Mesendoderm (in vitro differentiated cells): Measurements from ENCODE around the gene NMT1.

Source experiments
- DNase-seq: peaks from one replicate; pipeline ENCODE4 v3.0.0; 2013
- H2AK5ac ChIP-seq: 2 replicates; pipeline ENCODE4 v1.6.1; 2013; ENCODE audit warnings: low read length, inconsistent platforms
- H2BK120ac ChIP-seq: 2 replicates; pipeline ENCODE4 v1.6.1; 2013; ENCODE audit warnings: low read depth, mild to moderate bottlenecking, low read length, moderate library complexity, mixed read lengths
- H2BK15ac ChIP-seq: replicated peaks from 2 replicates; pipeline ENCODE4 v1.6.1; 2013; ENCODE audit warnings: low read depth, mild to moderate bottlenecking, moderate library complexity
- H2BK5ac ChIP-seq: 2 replicates; pipeline ENCODE4 v1.6.1; 2013; ENCODE audit warnings: low read length, inconsistent platforms
- H3K18ac ChIP-seq: 2 replicates; pipeline ENCODE4 v1.6.1; 2013; ENCODE audit warnings: mild to moderate bottlenecking, low read length, mixed read lengths
- H3K23ac ChIP-seq: one replicate; pipeline ENCODE4 v1.6.1; 2013; ENCODE audit warnings: low read length
- H3K27ac ChIP-seq: 2 replicates; pipeline ENCODE4 v1.5.1; 2013; ENCODE audit warnings: low read depth, mild to moderate bottlenecking, inconsistent platforms, low read length, moderate library complexity
- H3K27me3 ChIP-seq: 2 replicates; pipeline ENCODE4 v1.6.1; 2013; ENCODE audit warnings: low read length, control low read depth, mild to moderate bottlenecking, inconsistent platforms; ENCODE audit not compliant: insufficient read depth, poor library complexity
- H3K36me3 ChIP-seq: 2 replicates; pipeline ENCODE4 v1.6.1; 2013; ENCODE audit warnings: low read length, inconsistent platforms; ENCODE audit not compliant: control insufficient read depth, insufficient read depth
- H3K4ac ChIP-seq: one replicate; pipeline ENCODE4 v1.6.1; 2013; ENCODE audit warnings: low read depth, mild to moderate bottlenecking, low read length, moderate library complexity
- H3K4me1 ChIP-seq: 2 replicates; pipeline ENCODE4 v1.6.1; 2013; ENCODE audit warnings: low read depth, low read length, inconsistent platforms; ENCODE audit not compliant: control insufficient read depth
- H3K4me2 ChIP-seq: 2 replicates; pipeline ENCODE4 v1.6.1; 2013; ENCODE audit warnings: low read length
- H3K4me3 ChIP-seq: 2 replicates; pipeline ENCODE4 v1.5.1; 2013; ENCODE audit warnings: mild to moderate bottlenecking, low read length
- H3K56ac ChIP-seq: one replicate; pipeline ENCODE4 v1.6.1; 2013; ENCODE audit warnings: low read length
- H3K79me1 ChIP-seq: 2 replicates; pipeline ENCODE4 v1.6.1; 2013; ENCODE audit warnings: low read length, inconsistent platforms
- H3K79me2 ChIP-seq: 2 replicates; pipeline ENCODE4 v1.6.1; 2013; ENCODE audit warnings: mild to moderate bottlenecking, low read length; ENCODE audit not compliant: control insufficient read depth, insufficient read depth
- H3K9ac ChIP-seq: 2 replicates; pipeline ENCODE4 v1.6.1; 2013; ENCODE audit warnings: low read length, inconsistent platforms
- H4K5ac ChIP-seq: one replicate; pipeline ENCODE4 v1.6.1; 2013; ENCODE audit warnings: low read length
- H4K8ac ChIP-seq: one replicate; pipeline ENCODE4 v1.6.1; 2013; ENCODE audit warnings: low read depth, mild to moderate bottlenecking, control low read depth, low read length, moderate library complexity
- WGBS: extraction: QIAGEN DNeasy Blood & Tissue Kit; methylation state at CpG from one replicate; pipeline ENCODE4 v1.1.7; 2013; ENCODE audit warnings: low lambda C conversion rate, missing lambda C conversion rate; ENCODE audit not compliant: insufficient coverage; ENCODE audit errors: extremely low coverage; 5-methylcytosine and 5-hydroxymethylcytosine counted together

NMT1 gene

DNA sequence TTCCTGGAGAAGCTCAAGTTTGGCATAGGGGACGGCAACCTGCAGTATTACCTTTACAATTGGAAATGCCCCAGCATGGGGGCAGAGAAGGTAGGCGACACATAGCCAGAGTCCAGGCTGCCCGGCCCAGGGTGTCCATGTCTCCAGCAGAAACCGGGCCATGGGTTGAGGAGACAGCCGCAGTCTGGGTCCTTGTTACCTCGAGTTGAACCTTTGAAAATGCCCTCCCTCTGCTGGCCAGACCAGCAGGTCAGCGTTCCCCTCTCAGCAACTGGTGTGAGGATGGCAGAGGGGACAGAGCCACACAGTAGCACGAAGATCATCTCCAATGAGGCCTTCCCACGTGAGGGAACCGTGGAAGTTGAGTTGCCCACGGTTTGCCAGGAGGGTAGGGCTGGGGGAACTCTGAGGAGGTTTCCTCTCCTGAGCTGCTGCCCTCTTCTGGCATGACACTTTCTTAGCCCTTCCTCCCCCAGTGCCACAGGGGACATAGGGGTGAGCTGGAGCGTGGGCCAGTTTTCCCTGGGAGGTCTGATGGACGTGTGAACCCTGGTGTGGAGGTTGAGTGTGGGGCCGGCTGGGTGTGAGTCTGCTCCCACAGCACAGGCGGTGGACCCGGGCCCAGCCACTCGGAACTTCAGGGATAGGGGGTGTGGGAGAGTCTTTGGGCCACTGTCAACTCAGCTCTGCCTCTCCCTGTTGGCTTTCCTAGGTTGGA is 43.9 kb downstream of the NMT1 start:
- no peak overlapping the region for H3K9ac ChIP-seq
- no peak overlapping the region for H2AK5ac ChIP-seq
- H3K4me2 ChIP-seq, result no peak overlapping the region
- H3K56ac ChIP-seq, result no peak overlapping the region
- no peak overlapping the region for H3K4me3 ChIP-seq
- no peak overlapping the region for H3K18ac ChIP-seq
- H2BK120ac ChIP-seq, result no peak overlapping the region
- peaks cover 27% of the 10 kb centered on the region for H3K36me3 ChIP-seq
- no peak overlapping the region for H4K8ac ChIP-seq
- H3K79me2 ChIP-seq, result no peaks in the 10 kb centered on the region
- WGBS, result no CpG with 5 or more reads among the region's 17 CpGs
- no peak overlapping the region for H3K4ac ChIP-seq
- no peaks in the 10 kb centered on the region for H3K27me3 ChIP-seq
- no peak overlapping the region for H3K23ac ChIP-seq
- no peaks in the 10 kb centered on the region for H3K4me1 ChIP-seq
- H4K5ac ChIP-seq, result no peak overlapping the region
- no peak for DNase-seq
- H3K27ac ChIP-seq, result no peak overlapping the region
- no peak overlapping the region for H2BK5ac ChIP-seq
- no peak overlapping the region for H2BK15ac ChIP-seq
- H3K79me1 ChIP-seq, result no peaks in the 10 kb centered on the region

DNA sequence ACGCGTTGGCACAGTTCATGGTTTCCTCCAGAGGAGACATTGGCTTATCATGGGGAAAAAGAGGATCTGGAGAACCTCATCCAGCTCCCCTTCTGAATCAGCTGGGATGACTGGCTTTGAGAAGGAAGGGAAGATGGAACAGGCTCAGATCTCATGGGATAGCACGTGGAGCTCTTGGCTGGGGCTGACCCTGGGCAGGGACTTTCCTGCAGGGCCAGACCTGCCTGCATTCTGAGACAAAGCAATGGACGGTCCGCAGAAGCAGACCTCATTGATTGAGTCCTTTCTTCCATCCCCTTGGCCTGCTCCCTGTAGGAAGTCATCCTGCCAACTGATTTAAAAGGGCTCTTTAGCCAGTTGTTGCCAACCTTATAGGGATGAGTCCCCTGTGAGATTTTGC is 45.0 kb downstream of the NMT1 start:
- H3K79me1 ChIP-seq, result no peaks in the 10 kb centered on the region
- H3K27ac ChIP-seq, result no peak overlapping the region
- H3K9ac ChIP-seq, result no peak overlapping the region
- WGBS, result no CpG with 5 or more reads among the region's 5 CpGs
- no peaks in the 10 kb centered on the region for H3K79me2 ChIP-seq
- no peak overlapping the region for H4K5ac ChIP-seq
- no peak overlapping the region for H3K4me2 ChIP-seq
- no peak overlapping the region for H2BK120ac ChIP-seq
- no peak overlapping the region for H3K56ac ChIP-seq
- H2BK15ac ChIP-seq, result no peak overlapping the region
- H2AK5ac ChIP-seq, result no peak overlapping the region
- no peak overlapping the region for H3K4ac ChIP-seq
- H3K36me3 ChIP-seq, result peaks cover 27% of the 10 kb centered on the region
- no peak overlapping the region for H3K23ac ChIP-seq
- no peak overlapping the region for H3K4me3 ChIP-seq
- no peaks in the 10 kb centered on the region for H3K4me1 ChIP-seq
- no peak overlapping the region for H2BK5ac ChIP-seq
- no peak overlapping the region for H4K8ac ChIP-seq
- DNase-seq, result no peak
- H3K18ac ChIP-seq, result no peak overlapping the region
- no peaks in the 10 kb centered on the region for H3K27me3 ChIP-seq

DNA sequence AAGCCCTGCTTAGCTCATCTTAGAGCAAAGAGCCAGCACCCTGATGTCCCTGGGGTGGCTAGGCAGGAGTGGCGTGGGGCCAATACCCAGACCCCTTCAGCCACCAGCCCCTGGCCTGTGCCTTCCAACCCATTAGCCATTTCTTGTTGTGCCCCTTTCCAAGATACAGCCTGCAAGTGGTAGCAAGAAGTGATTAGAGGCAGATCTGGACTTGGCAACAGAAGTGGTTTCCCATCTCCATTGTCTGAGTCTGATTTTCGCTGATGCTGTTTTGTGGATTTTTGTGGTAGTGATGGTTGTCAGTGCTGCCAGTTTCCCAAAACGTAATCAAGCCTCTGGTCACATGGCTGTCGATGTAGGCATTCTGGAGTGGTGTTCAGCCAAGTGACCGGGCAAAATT is 45.5 kb downstream of the NMT1 start:
- Histone ChIP-seq H3K27me3 (no peaks in the 10 kb centered on the region), H2AK5ac (no peak overlapping the region), H3K4me3 (no peak overlapping the region), H4K5ac (no peak overlapping the region), H3K9ac (no peak overlapping the region), H3K23ac (no peak overlapping the region), H3K79me1 (no peaks in the 10 kb centered on the region), H4K8ac (no peak overlapping the region), H3K36me3 (peaks cover 27% of the 10 kb centered on the region), H3K4me1 (no peaks in the 10 kb centered on the region), H3K18ac (no peak overlapping the region), H3K4me2 (no peak overlapping the region), H3K27ac (no peak overlapping the region), H3K56ac (no peak overlapping the region), H2BK120ac (no peak overlapping the region), H3K79me2 (no peaks in the 10 kb centered on the region), H2BK15ac (no peak overlapping the region), H3K4ac (no peak overlapping the region), H2BK5ac (no peak overlapping the region)
- DNase-seq, result no peak
- WGBS, result no CpG with 5 or more reads among the region's 5 CpGs

DNA sequence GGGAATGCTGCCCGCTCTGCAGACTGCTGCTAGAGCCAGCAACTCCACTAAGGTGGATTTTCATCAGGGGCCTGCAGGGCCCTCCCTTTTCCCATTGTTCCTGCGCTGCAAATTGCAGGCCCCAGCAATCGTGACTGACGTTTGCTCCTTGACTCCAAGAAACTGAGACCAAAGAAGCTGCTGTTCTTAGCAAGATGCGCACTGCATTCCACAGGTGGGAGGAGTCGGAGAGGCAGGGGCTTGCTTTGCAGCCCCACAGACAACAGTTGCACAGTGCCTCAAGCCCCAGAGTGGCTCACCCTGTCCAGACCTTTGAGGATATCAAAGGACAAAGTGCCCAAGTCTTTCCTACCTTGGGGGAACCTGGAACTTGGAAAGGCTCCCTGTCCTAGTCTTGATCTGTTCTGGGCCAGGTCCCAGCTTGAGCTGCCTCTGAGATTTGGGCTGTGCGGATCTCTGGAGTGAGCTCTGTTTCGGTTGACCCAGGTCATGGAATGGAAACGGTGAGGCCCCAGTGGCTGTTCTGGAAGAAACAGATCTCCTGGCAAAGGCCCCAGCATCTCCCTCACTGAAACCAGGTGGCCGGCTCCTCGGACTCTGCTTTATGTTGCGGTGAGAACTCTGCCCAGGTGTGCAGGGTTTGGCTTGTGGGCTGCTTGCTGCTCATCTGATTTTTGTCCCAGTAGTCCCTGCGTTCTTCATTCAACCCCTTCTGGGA is 46.3 kb downstream of the NMT1 start:
- no peak overlapping the region for H3K27ac ChIP-seq

DNA sequence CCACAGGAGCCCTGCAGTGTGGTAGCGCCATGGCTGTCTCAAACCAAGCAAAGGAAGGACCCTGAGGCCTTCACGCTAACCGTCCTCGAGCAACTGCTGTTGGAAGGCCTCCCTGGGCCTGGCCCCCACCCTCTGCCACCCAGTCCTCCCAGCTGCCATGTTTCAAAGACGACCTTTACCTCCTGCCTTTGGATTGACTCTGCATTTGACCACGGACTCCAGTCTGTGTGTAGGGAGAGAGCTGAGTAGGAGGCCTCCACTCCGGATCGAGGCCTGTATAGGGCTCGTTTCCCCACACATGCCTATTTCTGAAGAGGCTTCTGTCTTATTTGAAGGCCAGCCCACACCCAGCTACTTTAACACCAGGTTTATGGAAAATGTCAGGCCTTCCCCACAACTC is 46.9 kb downstream of the NMT1 start:
- no peak overlapping the region for H3K27ac ChIP-seq
- H2BK15ac ChIP-seq, result no peak overlapping the region
- DNase-seq, result no peak
- H3K18ac ChIP-seq, result no peak overlapping the region
- no peak overlapping the region for H3K4me3 ChIP-seq
- H3K79me2 ChIP-seq, result no peaks in the 10 kb centered on the region
- H3K23ac ChIP-seq, result no peak overlapping the region
- no peak overlapping the region for H3K56ac ChIP-seq
- no peak overlapping the region for H4K5ac ChIP-seq
- peaks cover 25% of the 10 kb centered on the region for H3K36me3 ChIP-seq
- H3K79me1 ChIP-seq, result no peaks in the 10 kb centered on the region
- WGBS, result no CpG with 5 or more reads among the region's 9 CpGs
- H2BK120ac ChIP-seq, result no peak overlapping the region
- no peak overlapping the region for H2AK5ac ChIP-seq
- no peaks in the 10 kb centered on the region for H3K27me3 ChIP-seq
- no peak overlapping the region for H3K4ac ChIP-seq
- H3K4me2 ChIP-seq, result no peak overlapping the region
- H3K4me1 ChIP-seq, result no peaks in the 10 kb centered on the region
- H3K9ac ChIP-seq, result no peak overlapping the region
- H4K8ac ChIP-seq, result no peak overlapping the region
- H2BK5ac ChIP-seq, result no peak overlapping the region

More for the DNA sequence above, 46.3 kb downstream of the NMT1 start:
- Histone ChIP-seq H3K9ac (no peak overlapping the region), H3K4me1 (no peaks in the 10 kb centered on the region), H3K56ac (no peak overlapping the region), H3K36me3 (peaks cover 25% of the 10 kb centered on the region), H2BK5ac (no peak overlapping the region), H2BK120ac (no peak overlapping the region), H3K79me2 (no peaks in the 10 kb centered on the region), H3K23ac (no peak overlapping the region), H3K4me2 (no peak overlapping the region), H3K18ac (no peak overlapping the region), H2BK15ac (no peak overlapping the region), H4K8ac (no peak overlapping the region), H3K4ac (no peak overlapping the region), H3K79me1 (no peaks in the 10 kb centered on the region), H3K27me3 (no peaks in the 10 kb centered on the region), H2AK5ac (no peak overlapping the region), H4K5ac (no peak overlapping the region), H3K4me3 (no peak overlapping the region)
- WGBS, result no CpG with 5 or more reads among the region's 13 CpGs
- no peak for DNase-seq
